Tongue (tissue), 1 donor: Measurements from ENCODE around the gene TTC9C. TPM values are rescaled to one million over a fixed set of nuclear protein-coding genes. Genes with fewer than 3 reads are reported as not detected.

Source experiments
- total RNA-seq: library from RNA; depleted of rRNA; stranded (reverse); fragments of >200 nt; gene quantifications from one replicate; pipeline ENCODE4 v1.2.3, GENCODE V29; 2014

The TTC9C gene
- total RNA-seq, 1 donor from 2014 or later, result 18.9 TPM

Other genes with a start within 250 kb of the TTC9C start
- gene AHNAK, start 181.7 kb upstream of the TTC9C start, total RNA-seq, result 909 TPM
- 1,840 TPM for gene EEF1G, start 154.6 kb upstream of the TTC9C start, total RNA-seq
- 5.8 TPM for gene TUT1, start 137.0 kb upstream of the TTC9C start, total RNA-seq
- 54.7 TPM for gene MTA2, start 126.6 kb upstream of the TTC9C start, total RNA-seq
- 11.2 TPM for gene EML3, start 115.7 kb upstream of the TTC9C start, total RNA-seq
- 0.72 TPM for gene ROM1, start 115.2 kb upstream of the TTC9C start, total RNA-seq
- 14.4 TPM for gene B3GAT3, start 106.5 kb upstream of the TTC9C start, total RNA-seq
- gene GANAB, start 81.9 kb upstream of the TTC9C start, total RNA-seq, result 158 TPM
- gene INTS5, start 75.2 kb upstream of the TTC9C start, total RNA-seq, result 22.4 TPM
- 10.4 TPM for gene C11orf98, start 63.3 kb upstream of the TTC9C start, total RNA-seq
- 2.6 TPM for gene CSKMT, start 63.2 kb upstream of the TTC9C start, total RNA-seq
- 5.4 TPM for gene UQCC3, start 56.8 kb upstream of the TTC9C start, total RNA-seq
- gene LBHD1, start 56.2 kb upstream of the TTC9C start, total RNA-seq, result 2.9 TPM
- gene UBXN1, start 49.4 kb upstream of the TTC9C start, total RNA-seq, result 90.2 TPM
- 33.8 TPM for gene LRRN4CL, start 39.0 kb upstream of the TTC9C start, total RNA-seq
- gene BSCL2, start 21.1 kb upstream of the TTC9C start, total RNA-seq, result 11.4 TPM
- not detected for gene GNG3, start 20.8 kb upstream of the TTC9C start, total RNA-seq
- gene HNRNPUL2, start 1.0 kb upstream of the TTC9C start, total RNA-seq, result 39.0 TPM
- gene ZBTB3, start 25.7 kb downstream of the TTC9C start, total RNA-seq, result 7.5 TPM
- 56.2 TPM for gene POLR2G, start 33.1 kb downstream of the TTC9C start, total RNA-seq
- 17.7 TPM for gene TAF6L, start 42.9 kb downstream of the TTC9C start, total RNA-seq
- 19.5 TPM for gene TMEM179B, start 58.9 kb downstream of the TTC9C start, total RNA-seq
- 24.7 TPM for gene TMEM223, start 63.5 kb downstream of the TTC9C start, total RNA-seq
- 45.2 TPM for gene NXF1, start 77.0 kb downstream of the TTC9C start, total RNA-seq
- gene STX5, start 103.6 kb downstream of the TTC9C start, total RNA-seq, result 37.1 TPM
- not detected for gene TEX54, start 104.4 kb downstream of the TTC9C start, total RNA-seq
- 36.8 TPM for gene WDR74, start 111.1 kb downstream of the TTC9C start, total RNA-seq
- gene SLC3A2, start 152.4 kb downstream of the TTC9C start, total RNA-seq, result 87.0 TPM
- gene CHRM1, start 192.9 kb downstream of the TTC9C start, total RNA-seq, result 0.10 TPM